IMR-90 (cell line): Measurements from ENCODE around the gene DACH1.

ENCODE experiments used
- CTCF ChIP-seq: conservative IDR thresholded peaks from 2 replicates; pipeline ENCODE4 v1.5.1; 2012; ENCODE audit warnings: mild to moderate bottlenecking, low read depth, low read length, improper control_type of control experiment
- SMC3 ChIP-seq: fragments of 150-350 bp; IDR thresholded peaks from 2 replicates; pipeline ENCODE4 v1.6.1; 2016; ENCODE audit warnings: low read depth, mild to moderate bottlenecking, antibody characterized with exemption, low read length, moderate library complexity

- TF ChIP-seq CTCF (no peak), SMC3 (no peak)
Measured at GRCh38 chr13:71587193-71587592, 279.8 kb downstream of the DACH1 start.
